Brain pericyte (primary cell): ENCODE results near the gene KRTAP9-1.
"Not testable (repeated sequence)": the region's sequence is repeated elsewhere in the genome, so short reads cannot be mapped to it uniquely, and the experiment has no call there.

Experiments
- DNase-seq: peaks from one replicate; pipeline ENCODE4 v3.0.0-alpha.2; 2012; ENCODE audit warnings: low read depth, low spot score

The KRTAP9-1 gene

DNA sequence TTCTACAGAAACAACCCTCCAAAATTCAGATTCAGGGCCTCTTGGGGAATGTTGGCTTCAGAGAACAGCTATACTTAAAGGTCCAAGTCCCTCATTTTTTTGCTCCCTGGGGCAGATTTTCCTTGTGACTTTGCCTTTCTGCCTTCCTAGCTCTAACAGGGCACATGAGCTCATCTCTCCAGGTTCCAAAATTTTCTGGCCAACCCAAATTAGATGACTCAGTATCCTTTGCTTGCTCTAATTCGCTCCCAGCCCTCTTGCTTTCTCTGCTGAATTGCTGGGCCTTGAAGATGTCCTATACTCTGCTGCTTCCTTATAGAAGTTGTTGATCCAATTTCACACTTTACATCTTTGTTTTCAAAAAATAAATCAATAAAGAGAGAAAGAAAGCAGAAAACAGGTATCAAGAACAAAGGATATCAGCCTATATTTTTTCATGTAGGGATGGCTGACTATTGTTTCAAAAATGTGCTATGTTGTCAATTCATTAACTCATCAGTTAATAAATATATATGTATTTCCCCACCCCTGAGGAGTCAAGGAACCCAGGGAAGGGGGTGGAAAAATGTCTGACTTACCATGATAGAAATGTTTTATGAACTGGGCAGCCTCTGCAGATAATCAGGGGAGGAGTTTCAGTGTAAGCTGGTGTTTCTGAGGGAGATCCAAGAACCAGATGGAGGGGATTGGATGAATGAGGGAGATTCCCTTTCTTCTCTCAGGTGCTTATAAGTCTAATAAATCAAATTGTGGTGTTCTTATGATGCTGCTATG is 10.7 kb upstream of the KRTAP9-1 start:
- DNase-seq: no peak

DNA sequence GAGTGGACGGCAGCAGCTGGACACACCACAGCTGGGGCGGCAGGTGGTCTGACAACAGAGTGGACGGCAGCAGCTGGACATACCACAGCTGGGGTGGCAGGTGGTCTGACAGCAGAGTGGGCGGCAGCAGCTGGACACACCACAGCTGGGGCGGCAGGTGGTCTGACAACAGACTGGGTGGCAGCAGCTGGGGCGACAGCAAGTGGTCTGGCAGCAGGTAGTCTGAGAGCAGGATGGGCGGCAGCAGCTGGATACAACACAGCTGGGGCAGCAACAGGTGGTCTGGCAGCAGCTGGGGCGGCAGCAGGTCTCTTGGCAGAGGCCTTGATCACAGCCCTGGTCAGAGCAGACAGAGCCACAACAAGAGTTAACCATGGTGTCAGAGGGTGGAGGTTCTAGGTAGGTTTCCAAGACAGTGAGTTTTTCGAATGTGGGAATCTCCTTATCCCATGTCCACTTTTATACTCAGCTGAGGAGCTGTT is 5.2 kb upstream of the KRTAP9-1 start, which contains the start of gene KRTAP4-1:
TSS of gene KRTAP4-1 (minus strand) at position 432 of the 482 bp plus-strand sequence. CDS start at position 375, 57 bp downstream.
- DNase-seq: no peak

DNA sequence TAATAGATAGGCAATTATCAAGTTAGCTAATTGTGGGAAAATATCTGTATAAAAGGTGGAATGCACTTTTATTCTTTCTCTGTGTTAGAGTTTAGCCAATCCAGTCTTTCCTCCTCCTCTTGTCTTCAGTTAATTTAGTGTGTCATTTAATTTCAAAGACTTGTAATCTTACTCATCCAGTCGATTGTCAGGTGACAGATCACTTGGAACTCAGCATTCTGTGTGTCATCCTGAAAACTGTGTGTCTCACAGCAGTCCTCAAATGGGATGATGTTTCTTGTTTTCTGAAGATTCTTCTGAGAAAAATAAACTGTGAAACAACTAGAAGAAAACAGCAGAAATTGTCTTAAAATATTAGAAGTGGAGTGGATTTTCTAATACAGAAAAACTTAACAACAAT is 4.7 kb upstream of the KRTAP9-1 start:
- no peak for DNase-seq

DNA sequence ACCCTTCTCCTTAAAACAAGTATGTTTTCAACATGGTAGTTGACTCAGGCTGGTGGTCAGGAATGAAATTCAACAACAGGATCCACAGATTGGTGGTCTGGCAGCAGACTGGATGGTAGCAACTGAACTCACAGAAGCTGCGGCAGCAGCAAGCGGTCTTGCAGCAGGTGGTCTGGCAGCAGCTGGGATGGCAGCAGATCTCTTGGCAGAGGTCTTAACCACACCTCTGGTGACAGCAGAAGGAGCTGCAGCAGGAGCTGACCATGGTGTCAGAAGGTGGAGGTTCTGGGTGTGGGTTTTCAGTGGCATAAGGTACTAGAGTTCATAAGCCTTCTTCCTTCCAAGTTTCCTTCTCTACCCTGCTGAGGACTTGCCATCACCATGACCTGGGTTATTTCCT is 2.8 kb upstream of the KRTAP9-1 start:
- DNase-seq: no peak

DNA sequence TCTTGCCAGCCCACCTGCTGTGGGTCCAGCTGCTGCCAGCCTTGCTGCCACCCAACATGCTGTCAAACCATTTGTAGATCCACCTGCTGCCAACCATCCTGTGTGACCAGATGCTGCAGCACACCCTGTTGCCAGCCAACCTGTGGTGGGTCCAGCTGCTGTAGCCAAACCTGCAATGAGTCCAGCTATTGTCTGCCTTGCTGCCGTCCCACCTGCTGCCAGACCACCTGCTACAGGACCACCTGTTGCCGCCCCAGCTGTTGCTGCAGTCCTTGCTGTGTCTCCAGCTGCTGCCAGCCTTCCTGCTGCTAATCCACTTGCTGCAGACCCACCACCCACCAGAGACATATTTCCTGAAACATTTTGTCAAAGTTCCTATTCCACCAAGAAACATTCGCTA is 641 bp downstream of the KRTAP9-1 start:
- no peak for DNase-seq

DNA sequence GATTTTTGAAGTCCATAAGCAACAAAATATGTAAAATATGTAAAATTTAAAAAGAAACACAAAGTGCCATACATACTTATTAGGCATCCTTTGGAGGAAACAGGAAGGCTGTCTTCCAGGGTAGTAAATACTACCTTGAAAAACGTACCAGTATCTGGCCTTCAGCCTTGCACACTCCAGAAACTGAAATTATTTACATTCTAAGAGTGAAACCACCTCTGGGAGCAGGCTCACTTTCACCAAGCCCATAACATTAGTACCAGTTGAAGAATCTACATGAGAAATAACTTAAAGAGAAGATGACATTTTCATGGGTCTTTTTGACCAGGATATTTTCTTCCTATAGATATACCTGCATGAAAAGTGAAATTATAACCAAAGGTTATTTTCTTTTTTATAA is 6.4 kb downstream of the KRTAP9-1 start:
- DNase-seq: no peak

DNA sequence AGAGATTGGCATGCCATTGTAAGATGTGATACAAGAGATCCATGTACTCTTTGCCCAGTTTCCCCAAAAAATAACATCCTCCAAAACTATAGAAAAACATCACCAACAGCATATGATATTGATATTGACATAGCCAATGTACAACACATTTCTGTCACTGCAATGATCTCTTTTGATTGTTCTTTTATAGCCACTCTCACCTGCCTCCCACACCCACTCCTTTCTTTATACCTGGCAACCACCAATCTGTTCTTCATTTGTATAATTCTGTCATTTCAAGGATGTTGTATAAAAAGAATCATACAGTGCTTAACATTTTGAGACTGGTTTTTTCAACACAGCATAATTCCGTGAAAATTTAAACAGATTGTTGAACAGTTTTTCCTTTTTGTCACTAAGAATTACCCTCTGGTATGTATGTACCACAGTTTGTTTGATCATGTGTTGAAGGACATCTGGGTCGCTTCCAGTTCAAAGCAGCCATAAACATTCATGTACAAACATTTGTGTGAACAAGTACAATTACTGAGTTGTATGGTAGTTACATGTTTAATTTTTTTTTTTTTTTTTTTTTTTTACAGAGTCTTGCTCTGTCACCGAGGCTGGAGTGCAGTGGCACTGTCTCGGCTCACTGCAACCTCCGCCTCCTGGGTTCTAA is 9.9 kb downstream of the KRTAP9-1 start:
- DNase-seq: no peak

DNA sequence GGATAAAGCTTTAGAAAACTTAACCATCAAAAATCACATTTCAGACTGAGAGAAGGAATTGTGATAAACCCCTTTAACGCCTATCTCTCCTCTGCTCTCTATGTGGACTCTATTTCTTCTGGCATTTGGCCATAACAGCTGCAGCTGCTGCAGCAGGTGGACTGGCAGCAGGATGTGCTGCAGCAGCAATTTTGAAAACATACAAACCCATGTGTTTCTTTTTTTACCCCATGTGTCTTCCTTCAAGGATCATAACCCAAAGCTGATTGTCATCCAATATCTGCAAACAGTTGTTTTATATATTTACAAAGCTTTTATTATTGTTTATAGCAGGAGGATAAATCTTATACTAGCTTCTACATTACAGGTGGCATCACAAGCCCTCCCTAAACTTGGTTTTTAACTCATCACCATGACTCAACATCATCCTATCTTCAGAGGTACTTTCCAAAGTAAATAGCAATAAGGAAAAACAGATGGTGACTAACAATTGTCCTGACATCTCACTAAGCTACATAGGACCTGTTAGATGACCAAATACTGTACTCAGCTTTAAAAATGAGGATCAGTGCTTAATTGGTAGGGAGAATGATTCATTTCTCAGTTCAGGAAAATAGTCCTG is 22.3 kb downstream of the KRTAP9-1 start:
- DNase-seq: no peak

DNA sequence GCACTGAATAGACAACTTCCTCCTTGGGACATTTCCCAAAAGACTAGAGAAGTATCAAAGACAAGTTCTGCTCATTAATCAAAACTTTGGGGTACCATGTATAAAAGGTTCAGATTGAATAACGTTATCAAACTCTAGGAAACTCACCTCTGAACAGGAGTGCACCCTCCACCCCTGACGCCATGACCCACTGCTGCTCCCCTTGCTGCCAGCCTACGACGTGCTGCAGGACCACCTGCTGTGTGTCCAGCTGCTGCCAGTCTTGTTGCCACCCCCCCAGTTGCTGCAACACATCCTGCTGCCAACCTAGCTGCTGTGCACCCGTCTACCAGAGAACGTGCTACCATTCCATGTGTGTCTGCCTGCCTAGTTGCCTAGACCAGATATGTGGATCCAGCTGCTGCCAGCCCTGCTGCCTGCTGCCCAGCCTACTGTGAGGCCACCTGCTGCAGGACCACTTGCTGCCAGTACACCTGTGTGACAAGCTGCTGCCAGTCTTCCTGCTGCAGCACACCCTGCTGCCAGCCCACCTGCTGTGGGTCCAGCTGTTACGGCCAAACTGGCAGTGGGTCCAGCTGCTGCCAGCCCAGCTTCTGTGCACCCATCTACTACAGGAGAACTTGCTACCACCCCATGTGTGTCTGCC is 23.0 kb downstream of the KRTAP9-1 start:
- DNase-seq: no peak

DNA sequence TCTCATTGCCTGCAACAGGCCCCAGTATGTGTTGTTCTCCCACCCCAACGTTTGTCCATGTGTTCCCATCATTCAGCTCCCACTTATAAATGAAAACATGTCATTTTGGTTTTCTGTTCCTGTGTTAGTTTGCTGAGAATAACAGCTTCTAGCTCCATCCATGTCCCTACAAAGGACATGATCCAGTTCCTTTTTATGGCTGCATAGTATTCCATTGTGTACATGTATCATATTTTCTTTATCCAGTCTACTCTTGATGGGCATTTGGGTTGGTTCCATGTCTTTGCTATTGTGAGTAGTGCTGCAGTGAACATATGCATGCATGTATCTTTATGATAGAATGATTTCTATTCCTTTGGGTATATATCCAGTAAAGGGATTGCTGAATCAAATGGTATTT is 26.0 kb downstream of the KRTAP9-1 start:
- no peak for DNase-seq

DNA sequence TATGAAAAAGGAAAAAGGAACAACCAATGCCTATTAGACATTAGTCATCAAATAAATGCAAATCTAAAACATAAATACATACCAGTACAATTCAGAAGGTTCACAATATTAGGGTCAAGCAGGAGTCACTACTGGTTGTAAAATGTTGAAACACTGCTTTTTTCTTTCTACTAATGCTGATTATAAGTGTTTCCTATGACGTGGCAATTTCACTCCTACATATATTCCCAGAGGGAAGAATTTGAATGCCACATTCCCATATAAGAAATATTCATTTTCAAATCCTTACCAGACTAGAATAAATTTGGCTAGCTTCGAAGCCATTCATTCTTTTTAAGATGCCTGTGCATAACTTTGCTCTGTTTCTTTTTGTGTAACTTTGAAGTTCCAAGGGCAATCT is 34.1 kb downstream of the KRTAP9-1 start:
- DNase-seq: no peak

DNA sequence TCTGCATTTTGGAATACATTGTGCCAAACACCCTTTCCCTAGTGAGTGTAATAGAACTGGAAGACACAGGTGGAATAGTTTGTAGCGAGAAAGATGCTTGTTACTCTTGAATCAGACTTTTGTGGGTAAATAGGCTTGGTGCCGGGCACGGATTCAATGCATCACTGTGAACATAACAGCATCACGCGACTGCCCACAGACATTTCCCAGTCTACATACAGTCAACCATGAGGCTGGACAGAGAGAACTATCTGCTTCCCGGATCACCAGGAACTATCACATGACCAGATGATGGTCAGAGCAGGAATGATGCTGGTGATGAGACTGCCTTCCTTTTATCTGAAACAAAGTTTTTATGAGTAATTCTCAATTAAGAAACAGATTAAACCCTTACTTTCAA is 36.4 kb downstream of the KRTAP9-1 start:
- DNase-seq: no peak

DNA sequence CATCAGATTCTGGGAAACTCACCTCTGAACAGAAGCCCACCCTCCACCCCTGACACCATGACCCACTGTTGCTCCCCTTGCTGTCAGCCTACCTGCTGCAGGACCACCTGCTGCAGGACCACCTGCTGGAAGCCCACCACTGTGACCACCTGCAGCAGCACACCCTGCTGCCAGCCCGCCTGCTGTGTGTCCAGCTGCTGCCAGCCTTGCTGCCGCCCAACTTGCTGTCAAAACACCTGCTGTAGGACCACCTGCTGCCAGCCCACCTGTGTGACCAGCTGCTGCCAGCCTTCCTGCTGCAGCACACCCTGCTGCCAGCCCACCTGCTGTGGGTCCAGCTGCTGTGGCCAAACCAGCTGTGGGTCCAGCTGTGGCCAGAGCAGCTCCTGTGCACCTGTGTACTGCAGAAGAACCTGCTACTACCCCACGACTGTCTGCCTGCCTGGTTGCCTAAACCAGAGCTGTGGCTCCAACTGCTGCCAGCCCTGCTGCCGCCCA is 37.0 kb downstream of the KRTAP9-1 start, which contains the start of gene KRTAP9-2:
TSS of gene KRTAP9-2 (plus strand) at position 51 of the 498 bp plus-strand sequence. CDS start at position 58, 7 bp downstream.
- DNase-seq: not testable (repeated sequence)

DNA sequence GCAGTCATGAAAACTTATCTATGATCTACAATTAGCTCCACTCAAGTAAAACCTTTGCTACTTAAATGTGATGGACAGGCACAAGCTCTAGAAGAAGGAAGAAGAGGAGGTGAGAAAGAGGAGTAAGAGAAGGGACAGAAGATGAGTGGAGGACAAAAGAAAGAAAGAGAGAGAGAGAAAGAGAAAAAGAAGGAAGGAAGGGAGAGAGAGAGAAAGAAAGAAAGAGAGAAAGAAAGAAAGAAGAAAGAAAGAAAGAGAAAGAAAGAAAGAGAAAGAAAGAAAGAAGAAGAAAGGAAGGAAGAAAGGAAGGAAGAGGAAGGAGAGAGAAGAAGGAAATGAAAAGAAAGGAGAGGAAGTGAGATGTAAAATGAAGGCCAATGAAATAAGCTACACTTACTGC is 40.4 kb downstream of the KRTAP9-1 start:
- DNase-seq: no peak

DNA sequence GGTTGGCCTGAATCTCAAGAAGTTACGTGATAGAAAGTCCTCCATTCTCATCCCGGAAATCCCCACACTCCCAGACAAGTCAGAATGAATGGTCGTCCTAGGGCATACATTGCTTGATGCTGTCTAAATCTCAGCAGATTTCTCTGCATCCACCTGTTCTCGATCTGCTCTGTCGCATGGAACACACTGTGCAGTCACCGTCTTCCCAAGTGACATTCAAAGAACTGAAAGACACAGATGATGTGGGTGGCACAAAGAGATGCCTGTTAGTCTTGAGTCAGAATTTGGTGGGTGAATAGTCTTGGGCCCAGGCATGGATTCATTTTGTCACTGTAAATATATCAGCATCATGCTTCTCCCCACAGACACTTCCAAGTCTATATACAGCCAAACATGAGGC is 42.0 kb downstream of the KRTAP9-1 start:
- DNase-seq: no peak

DNA sequence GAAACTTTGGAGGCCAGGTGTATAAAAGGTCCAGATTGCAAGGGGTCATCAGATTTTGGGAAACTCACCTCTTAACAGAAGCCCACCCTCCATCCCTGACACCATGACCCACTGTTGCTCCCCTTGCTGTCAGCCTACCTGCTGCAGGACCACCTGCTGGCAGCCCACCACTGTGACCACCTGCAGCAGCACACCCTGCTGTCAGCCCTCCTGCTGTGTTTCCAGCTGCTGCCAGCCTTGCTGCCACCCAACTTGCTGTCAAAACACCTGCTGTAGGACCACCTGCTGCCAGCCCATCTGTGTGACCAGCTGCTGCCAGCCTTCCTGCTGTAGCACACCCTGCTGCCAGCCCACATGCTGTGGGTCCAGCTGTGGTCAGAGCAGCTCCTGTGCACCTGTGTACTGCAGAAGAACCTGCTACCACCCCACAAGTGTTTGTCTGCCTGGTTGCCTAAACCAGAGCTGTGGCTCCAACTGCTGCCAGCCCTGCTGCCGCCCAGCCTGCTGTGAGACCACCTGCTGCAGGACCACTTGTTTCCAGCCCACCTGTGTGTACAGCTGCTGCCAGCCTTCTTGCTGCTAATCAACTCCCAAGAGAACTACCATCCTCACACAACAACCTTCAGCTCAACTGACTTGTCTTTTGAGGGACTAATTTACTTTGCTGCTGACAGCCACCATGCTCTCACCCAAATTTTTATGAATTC is 42.9 kb downstream of the KRTAP9-1 start, which contains the start of gene KRTAP9-3:
TSS of gene KRTAP9-3 (plus strand) at position 51 of the 707 bp plus-strand sequence. CDS start at position 104, 53 bp downstream.
- not testable (repeated sequence) for DNase-seq

DNA sequence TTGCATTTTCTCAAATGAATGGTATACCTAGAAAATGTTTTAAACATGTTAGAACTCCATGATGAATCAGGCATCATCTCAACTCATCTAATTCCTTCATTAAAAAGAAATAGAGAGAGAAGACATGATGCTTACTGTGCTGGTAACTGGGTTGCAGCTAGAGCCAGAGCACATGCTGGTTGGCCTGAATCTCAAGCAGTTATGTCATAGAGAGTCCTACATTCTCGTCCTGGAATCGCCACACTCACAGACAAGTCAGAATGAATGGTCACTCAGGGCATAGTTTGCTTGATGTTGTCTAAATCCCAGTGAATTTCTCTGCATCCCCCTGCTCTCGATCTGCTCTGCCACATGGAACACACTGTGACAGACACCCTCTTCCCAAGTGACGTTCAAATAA is 47.4 kb downstream of the KRTAP9-1 start:
- DNase-seq: not testable (repeated sequence)

DNA sequence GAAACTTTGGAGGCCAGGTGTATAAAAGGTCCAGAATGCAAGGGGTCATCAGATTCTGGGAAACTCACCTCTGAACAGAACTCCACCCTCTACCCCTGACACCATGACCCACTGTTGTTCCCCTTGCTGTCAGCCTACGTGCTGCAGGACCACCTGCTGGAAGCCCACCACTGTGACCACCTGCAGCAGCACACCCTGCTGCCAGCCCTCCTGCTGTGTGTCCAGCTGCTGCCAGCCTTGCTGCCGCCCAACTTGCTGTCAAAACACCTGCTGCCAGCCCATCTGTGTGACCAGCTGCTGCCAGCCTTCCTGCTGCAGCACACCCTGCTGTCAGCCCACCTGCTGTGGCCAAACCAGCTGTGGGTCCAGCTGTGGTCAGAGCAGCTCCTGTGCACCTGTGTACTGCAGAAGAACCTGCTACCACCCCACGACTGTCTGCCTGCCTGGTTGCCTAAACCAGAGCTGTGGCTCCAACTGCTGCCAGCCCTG is 48.3 kb downstream of the KRTAP9-1 start, which contains the start of gene KRTAP9-8:
TSS of gene KRTAP9-8 (plus strand) at position 51 of the 489 bp plus-strand sequence. CDS start at position 104, 53 bp downstream.
- not testable (repeated sequence) for DNase-seq
